GF-D8 (cell line): ENCODE measurements around the gene GPR148.
"Not testable (repeated sequence)": the region's sequence is repeated elsewhere in the genome, so short reads cannot be mapped to it uniquely, and the experiment has no call there.

Experiments used
- DNase-seq: peaks from one replicate; lab custom pipeline; 2025; lab: John Stamatoyannopoulos, UW

GPR148 gene, protein sequence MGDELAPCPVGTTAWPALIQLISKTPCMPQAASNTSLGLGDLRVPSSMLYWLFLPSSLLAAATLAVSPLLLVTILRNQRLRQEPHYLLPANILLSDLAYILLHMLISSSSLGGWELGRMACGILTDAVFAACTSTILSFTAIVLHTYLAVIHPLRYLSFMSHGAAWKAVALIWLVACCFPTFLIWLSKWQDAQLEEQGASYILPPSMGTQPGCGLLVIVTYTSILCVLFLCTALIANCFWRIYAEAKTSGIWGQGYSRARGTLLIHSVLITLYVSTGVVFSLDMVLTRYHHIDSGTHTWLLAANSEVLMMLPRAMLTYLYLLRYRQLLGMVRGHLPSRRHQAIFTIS

GRCh38 chr2:130728549-130729316 is at the start of gene GPR148:
GPR148 (plus strand) TSS chr2:130729070; CDS start chr2:130729152, 82 bp downstream.
- DNase-seq, result no peak

- DNase-seq, result not testable (repeated sequence)
Observed at GRCh38 chr2:130692041-130692770, 36.7 kb upstream of the GPR148 start.

GRCh38 chr2:130693474-130693873 is 35.4 kb upstream of the GPR148 start:
- not testable (repeated sequence) for DNase-seq

DNA sequence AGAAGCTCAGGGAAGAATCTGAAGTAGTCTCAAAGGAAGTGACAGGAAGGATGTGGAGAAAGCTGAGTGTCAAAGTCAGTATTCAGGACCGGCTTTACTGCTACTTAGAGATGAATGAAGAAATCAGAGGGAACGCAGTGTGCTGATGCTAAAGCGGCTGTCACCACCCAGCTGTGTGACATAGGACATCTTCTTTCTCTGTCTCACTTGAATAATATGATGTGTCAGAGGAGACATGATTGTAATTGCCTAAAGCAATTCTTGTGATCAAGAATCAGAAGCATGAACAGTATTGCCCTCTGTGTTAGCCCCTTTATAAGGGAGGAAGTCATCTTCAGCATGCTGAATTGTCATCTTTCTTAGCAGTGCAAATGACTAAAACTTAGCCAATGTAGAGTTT is 25.6 kb upstream of the GPR148 start:
- DNase-seq, result not testable (repeated sequence)

- DNase-seq, result not testable (repeated sequence)
Observed at GRCh38 chr2:130714795-130715194, 14.1 kb upstream of the GPR148 start.

DNA sequence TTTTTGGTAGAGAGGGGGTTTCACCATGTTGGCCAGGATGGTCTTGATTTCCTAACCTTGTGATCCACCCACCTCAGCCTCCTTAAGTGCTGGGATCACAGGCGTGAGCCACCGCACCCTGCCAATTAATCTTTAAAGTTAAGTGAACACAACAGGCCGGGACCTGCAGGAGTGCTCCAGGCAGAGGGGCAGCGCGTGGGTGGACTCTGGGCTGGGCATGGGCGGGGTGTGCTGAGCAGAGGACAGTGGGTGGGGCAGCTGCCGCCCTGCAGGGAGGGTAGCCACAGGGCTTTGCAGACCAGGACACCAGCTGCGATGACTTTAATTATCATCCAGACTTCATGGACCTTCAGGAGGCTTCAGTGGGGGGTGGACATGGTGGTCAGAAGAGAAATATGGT is 8.8 kb upstream of the GPR148 start:
- DNase-seq, result no peak

GRCh38 chr2:130720528-130720927 is 8.3 kb upstream of the GPR148 start:
- no peak for DNase-seq

GRCh38 chr2:130724455-130724854 is 4.4 kb upstream of the GPR148 start:
- DNase-seq, result no peak

DNA sequence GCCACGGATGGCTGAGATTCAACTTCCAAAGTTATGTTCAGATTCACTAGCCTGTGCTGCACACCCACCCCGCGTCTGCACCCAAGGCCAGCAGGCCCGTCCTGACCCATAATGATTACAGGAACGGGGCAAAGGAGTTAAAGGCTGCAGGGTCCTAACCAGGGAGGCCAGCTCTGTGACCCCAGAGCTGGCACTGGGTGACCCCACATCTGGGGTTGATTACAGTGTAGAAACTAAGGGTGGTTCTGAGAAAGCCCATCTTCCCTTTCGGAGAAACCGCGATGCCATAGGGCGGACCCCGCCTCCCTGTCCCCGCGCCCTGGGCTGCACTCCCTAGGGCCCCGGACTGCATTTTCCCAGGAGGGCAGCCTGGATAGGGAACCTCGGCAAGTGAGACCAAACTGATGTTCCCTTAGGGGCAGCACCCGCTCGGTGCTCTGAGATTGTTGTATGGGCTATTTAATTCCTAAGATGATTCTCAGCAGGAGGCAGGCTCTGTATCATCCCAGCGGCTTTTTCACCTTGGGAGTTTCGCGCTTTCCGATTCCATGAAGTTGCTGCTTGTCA is 2.2 kb upstream of the GPR148 start:
- no peak for DNase-seq

DNA sequence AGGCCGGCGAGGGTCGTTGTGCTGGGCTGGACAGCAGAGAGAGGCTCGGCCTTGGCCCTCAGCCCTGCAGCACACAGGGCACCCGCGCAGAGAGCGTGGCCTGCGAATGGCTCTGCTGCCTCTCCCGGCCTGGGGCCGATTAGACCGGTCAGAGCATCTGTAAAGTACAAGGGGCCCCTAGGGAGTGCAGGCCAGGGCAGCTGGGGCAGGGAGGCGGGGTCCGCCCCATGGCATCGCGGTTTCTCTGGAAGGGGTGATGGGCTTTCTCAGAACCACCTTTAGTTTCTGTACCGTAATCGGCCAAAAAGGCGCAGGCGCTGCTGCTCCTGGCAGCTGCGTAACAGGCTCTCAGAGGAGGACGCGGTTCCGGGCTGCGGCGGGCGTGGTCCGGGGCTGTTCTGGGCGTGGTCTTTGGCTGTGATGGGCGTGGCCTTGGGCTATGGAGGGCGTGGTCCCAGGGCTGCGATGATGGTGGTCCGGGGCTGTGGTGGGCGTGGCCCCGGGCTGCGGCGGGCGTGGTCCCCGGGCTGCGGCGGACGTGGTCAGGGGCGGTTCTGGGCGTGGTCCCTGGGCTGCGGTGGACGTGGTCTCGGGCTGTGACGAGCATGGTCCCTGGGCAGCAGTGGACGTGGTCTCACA is 1.5 kb upstream of the GPR148 start:
- DNase-seq, result no peak

DNA sequence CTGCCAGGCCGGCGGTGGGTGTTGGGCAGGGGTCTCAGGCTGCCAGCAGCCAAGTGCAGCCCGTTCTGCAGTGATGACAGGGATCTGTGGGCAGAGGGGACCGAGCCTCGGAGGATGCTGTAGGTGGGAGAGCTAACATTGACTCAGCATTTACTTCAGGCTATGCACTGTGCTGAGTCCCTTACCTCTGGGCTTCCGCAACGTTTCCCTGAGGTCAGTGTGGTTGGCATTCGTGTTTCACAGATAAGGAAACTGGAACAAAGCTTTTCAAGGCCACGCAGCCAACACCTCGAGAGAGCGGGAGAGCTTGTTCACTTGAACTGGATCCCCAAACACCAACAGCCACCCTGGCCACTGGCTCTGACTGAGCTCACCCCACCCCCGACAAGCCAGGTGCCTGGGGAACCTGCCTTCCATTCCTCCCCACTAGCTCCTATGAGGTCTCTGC is 839 bp upstream of the GPR148 start:
- DNase-seq, result no peak

- DNase-seq, result no peak
Observed at GRCh38 chr2:130729322-130730299, 741 bp downstream of the GPR148 start.

DNA sequence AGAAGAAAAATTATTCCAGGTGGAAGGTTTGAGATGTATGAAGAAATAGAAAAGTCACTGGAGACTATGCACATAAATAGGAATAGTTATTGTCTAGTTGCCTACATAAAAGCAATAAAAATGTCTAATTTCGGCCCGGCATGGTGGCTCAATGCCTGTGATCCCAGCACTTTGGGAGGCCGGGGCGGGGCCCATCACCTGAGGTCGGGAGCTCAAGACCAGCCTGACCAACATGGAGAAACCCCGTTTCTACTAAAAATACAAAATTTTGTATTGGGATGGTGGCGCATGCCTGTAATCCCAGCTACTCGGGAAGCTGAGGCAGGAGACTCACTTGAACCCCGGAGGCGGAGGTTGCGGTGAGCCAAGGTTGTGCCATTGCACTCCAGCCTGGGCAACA is 3.4 kb downstream of the GPR148 start:
- DNase-seq, result not testable (repeated sequence)

GRCh38 chr2:130735200-130735599 is 6.3 kb downstream of the GPR148 start:
- no peak for DNase-seq

DNA sequence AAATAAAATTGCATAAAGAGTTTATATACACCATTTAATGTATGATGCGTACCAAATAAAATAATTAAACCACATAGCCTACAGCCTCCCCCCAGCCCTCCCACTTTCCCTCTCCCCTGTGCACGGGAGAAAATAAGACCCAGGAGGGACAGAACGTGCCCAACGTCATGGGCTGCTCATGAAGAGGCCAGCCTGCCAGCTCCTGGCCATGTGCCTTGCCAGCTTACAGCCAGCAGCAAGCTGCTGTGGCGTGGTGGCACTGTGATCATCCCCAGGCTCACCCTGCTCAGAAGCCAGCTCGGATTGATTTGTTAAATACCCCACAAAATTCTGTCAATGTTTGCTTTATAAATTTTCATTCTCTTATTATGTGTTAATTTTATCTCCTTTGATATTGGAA is 7.6 kb downstream of the GPR148 start:
- DNase-seq, result no peak

DNA sequence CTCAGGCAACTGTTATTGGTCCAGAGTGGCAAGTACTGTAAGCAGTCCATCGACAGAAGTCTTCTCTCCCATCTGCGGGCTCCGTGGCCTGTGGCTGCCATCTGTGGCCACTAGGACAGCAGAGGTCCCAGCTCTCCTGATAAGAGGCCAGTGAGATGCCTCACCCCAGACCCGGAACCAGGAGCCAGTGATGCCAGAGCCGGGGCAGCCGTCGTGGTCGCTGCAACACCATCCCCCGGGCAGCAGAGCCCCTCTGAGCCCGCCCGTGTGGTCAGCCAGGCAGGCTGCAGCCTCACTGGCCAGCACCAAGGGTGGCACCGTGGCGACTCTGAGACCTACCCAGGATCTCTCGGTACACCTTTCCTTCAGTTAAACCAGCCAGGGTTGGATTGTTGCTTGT is 8.7 kb downstream of the GPR148 start:
- DNase-seq, result no peak

DNA sequence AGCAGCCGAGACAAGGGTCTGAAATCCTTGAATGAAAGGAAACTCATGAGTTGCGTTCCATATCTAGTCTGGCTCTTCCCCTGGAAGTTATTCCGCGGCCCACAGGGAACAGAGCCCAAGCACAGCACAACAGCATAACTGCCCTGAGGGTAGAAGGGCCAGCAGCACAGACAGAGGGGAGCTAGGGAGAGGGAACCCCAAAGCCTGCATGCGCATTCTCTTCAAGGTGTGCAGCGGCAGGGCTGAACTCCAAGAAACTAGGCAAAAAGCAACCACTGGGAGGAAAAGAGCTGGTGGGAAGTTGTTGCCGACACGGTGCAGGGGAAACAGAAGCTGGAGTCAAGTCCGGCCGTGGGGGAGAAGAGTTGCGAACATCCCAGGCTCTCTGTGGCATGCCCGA is 11.8 kb downstream of the GPR148 start:
- DNase-seq, result no peak

DNA sequence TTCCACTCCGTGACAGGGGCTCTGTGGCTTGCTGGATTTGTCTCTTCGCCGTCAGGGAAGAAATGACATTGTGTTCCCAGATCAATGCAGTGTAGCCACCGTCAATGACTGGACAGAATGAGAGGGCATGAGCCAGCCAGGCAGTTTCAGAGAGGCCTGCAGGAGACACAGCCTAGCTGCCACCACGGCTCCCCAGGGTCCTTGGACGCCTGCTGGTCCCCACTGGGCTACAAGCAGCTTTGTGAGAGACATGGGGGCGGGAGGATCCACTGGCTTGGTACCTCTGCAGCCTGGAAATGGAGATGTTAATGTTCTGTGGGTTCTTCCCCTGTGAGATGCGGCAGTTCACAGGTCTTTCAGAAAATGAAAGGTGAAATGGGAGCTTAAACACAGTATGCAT is 14.4 kb downstream of the GPR148 start:
- no peak for DNase-seq

DNA sequence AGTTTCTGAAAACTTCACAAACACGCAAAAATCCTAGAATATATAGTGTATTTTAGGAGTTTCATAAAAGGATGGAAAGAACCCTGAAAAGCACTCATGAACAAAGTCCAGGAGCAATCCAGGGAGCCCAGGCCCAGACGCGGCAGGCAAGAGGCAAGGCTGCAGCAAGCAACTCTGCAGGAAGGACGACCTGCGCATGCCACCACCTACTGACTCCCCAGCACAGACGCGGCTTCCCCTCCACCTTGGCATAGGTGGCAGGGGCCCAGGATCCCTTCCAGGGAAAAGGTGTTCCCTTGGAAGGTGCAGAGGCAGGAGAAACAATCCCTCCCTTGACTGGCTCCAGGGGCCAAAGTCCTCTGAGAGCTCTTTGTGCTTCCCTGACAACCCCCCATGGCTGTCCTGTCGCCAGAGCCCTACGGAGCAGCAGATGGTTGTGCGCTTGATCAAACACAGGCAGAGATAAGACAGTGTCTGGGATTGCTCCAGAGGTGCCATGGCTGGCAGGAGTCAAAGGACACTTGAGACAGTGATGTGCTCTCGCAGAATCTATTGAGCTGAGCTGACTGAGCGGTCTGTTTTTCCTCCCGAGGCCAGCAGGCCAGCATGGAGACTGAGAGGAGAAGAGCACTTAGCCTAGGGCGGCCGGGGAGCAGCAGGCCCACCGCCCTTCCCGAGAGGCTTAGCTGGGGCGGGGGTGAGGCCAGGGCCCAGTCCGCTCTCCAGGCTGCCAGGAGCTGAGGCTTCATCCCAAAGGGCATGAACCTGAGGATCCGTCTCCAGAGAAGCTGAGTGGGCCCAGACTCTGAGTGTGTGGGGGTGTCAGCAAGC is 15.6 kb downstream of the GPR148 start:
- no peak for DNase-seq

GRCh38 chr2:130749078-130749477 is 20.2 kb downstream of the GPR148 start:
- DNase-seq, result no peak
